Spleen (tissue), 7 donors: ENCODE results near the gene WDR17.

Experiments
- CTCF ChIP-seq, 11 experiments: fragments of 200-600 bp in 7 of 11; fragments of 450-650 bp in 4 of 11; sonication (generic) in 4 of 11; IDR thresholded peaks in 8 of 11; conservative IDR thresholded peaks in 3 of 11; 1 replicate in 7 of 11; 2 replicates in 4 of 11; pipeline versions ENCODE4 v1.4.0 to v1.8.0; 2016 to 2021; ENCODE audit warnings: antibody characterized with exemption in 11 of 11, inconsistent platforms in 4 of 11, mild to moderate bottlenecking in 1 of 11
- POLR2A ChIP-seq, 3 donors: fragments of 450-650 bp; IDR thresholded peaks; one replicate each; pipeline ENCODE4 v1.5.1; 2017; ENCODE audit warnings: antibody characterized with exemption in 3 of 3, mild to moderate bottlenecking in 1 of 3
- POLR2AphosphoS5 ChIP-seq, 3 donors: sonication (generic); formaldehyde crosslinking; IDR thresholded peaks; one replicate each; pipeline ENCODE4 v1.5.1; 2017; ENCODE audit warnings: antibody characterized with exemption in 3 of 3
- donor health status: DM: no; HTN: no; CAD: no; lungs with moderate emphysema.
- donor health status: DM: no; HTN: no; CAD: no.
- donor health status: DM: no; HTN: no; CAD: no.

- TF ChIP-seq POLR2A (IDR thresholded peaks at IDR 0.05) (no peak), POLR2AphosphoS5 (IDR thresholded peaks at IDR 0.05) (no peak), CTCF (IDR thresholded peaks at IDR 0.05 in 8 of 11, conservative IDR thresholded peaks at IDR 0.05 in 3 of 11) (no peak)
These were observed 21.6 kb upstream of the WDR17 start for GRCh38 chr4:176043838-176044588.
